ENCODE data around the gene COMMD4.
"Not testable (repeated sequence)": the region's sequence is repeated elsewhere in the genome, so short reads cannot be mapped to it uniquely, and the experiment has no call there.

The COMMD4 gene

GRCh38 chr15:75332093-75332492 is 3.8 kb upstream of the COMMD4 start:
- not testable (repeated sequence) for DNase-seq (ENCODE audit: low read depth in 3 of 3)

DNA sequence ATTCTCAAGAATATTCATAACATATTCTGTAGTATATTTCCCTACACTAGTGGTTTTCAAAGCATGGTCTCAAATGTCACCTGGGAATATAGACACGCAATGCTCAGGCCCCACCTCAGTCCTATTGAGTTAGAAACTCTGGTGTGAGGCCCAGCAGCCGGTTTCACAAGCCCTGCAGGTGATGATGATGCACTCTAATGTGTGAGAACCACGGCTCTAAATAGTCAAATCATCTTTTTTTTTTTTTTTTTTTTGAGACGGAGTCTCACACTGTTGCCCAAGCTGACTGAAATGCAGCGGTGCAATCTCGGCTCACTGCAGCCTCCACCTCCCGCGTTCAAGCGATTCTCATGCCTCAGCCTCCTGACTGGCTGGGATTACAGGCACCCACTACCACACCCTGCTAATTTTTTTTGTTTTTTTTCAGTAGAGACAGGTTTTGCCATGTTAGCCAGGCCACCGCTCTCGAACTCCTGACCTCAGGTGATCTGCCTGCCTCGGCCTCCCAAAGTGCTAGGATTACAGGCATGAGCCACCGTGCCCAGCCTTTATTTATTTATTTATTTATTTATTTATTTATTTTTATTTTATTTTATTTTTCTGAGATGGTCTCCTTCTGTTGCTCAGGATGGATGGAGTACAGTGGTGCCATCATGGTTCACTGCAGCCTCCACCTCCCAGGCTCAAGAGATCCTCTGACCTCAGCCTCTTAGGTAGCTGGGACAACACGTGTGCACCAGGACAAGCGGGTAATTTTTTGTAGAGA is 2.0 kb upstream of the COMMD4 start:
- not testable (repeated sequence) for DNase-seq (ENCODE audit: low read depth in 3 of 3)

- DNase-seq (ENCODE audit: low read depth in 3 of 3): no peak
These were observed 554 bp upstream of the COMMD4 start for GRCh38 chr15:75335313-75335704.

DNA sequence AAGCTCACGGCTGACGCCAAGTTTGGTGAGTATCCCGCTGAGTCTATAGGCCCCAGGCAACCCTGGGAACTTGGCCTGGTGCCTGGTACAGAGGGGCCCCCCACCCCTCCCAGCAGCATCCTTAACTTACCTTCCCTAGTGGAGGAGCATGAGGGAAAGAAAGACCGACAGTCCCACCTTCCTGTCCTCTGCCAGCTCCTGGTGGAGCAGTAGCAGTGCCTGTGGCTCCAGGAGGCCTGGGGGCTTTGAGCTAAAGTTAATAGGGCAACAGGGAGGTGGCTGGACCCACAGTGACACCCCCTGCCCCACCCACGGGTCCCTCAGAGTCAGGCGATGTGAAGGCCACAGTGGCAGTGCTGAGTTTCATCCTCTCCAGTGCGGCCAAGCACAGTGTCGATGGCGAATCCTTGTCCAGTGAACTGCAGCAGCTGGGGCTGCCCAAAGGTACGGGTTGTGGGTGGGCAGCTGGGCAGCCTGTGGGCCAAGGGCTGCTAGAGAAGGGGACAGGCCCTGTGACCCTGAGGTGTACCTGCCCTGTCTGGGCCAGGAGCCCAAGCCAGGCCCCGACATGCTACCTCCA is 2.9 kb downstream of the COMMD4 start:
- no peak for DNase-seq (ENCODE audit: low read depth in 3 of 3)

GRCh38 chr15:75339531-75340240 is 3.8 kb downstream of the COMMD4 start:
- no peak for DNase-seq (ENCODE audit: low read depth in 3 of 3)

DNA sequence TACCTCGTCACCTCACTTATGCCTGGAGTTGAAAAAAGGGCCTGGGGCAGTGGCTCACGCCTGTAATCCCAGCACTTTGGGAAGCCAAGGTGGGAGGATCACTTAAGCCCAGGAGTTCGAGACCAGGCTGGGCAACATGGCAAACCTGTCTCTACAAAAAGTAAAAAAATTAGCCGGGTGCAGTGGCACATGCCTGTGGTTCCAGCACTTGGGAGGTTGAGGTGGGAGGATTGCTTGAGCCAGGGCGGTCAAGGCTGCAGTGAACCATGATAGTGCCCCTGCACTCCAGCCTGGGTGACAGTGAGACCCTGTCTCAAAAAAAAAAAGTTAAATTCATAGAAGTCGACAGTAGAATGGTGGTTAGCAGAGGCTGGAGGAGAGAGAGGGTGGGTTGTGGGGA is 6.4 kb downstream of the COMMD4 start:
- DNase-seq (ENCODE audit: low read depth in 3 of 3): no peak

GRCh38 chr15:75343953-75344352 is 8.1 kb downstream of the COMMD4 start:
- DNase-seq (ENCODE audit: low read depth in 3 of 3): not testable (repeated sequence)

DNA sequence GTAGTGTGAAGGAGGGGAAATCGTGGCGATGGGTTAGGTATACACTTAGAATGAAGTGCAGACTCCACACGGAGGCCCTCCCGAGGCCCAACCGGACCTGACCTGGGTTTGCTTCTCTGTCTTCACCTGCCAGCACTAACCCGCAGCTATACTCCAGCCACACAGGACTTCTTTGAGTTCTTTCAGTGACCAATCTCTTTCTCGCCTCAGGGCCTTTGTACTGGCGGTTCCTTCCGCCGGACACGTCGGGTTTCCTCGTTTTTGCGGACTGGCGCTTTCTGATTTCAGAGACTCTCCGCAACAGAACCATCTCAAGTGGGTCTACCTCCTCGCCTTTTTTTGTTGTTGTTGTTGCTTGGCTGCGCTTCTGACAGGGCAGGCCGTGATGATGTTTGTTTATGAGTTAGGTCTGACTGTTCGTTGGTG is 10.9 kb downstream of the COMMD4 start, which contains the start of gene NEIL1:
NEIL1 (plus strand) TSS at position 244 of the 426 bp plus-strand sequence. CDS start 1,867 bp downstream, outside the sequence.
- no peak for DNase-seq (ENCODE audit: low read depth in 3 of 3)

GRCh38 chr15:75347222-75348033 is 11.6 kb downstream of the COMMD4 start:
- DNase-seq (ENCODE audit: low read depth in 3 of 3): peak in 1 of 3 experiments; percentile 55

GRCh38 chr15:75348034-75348561 is 12.2 kb downstream of the COMMD4 start:
- DNase-seq (ENCODE audit: low read depth in 3 of 3): no peak

GRCh38 chr15:75348562-75349350 is 12.9 kb downstream of the COMMD4 start:
- no peak for DNase-seq (ENCODE audit: low read depth in 3 of 3)

DNA sequence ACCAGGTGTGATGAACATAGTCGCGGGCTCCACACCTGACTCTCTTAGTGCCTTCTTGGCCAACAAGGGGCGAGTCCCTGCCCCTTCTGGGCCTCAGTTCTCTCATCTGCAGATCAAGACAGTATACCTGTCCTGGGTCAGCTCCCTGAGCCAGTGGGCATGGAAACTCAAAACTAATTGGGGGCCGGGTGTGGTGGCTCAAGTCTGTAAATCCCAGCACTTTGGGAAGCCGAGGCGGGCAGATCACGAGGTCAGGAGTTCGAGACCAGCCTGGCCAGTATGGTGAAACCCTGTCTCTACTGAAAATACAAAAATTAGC is 13.4 kb downstream of the COMMD4 start:
- not testable (repeated sequence) for DNase-seq (ENCODE audit: low read depth in 3 of 3)

- peak in 2 of 3 experiments; percentile 29 to 72 for DNase-seq (ENCODE audit: low read depth in 3 of 3)
These were observed 14.2 kb downstream of the COMMD4 start for GRCh38 chr15:75349851-75350588.

DNA sequence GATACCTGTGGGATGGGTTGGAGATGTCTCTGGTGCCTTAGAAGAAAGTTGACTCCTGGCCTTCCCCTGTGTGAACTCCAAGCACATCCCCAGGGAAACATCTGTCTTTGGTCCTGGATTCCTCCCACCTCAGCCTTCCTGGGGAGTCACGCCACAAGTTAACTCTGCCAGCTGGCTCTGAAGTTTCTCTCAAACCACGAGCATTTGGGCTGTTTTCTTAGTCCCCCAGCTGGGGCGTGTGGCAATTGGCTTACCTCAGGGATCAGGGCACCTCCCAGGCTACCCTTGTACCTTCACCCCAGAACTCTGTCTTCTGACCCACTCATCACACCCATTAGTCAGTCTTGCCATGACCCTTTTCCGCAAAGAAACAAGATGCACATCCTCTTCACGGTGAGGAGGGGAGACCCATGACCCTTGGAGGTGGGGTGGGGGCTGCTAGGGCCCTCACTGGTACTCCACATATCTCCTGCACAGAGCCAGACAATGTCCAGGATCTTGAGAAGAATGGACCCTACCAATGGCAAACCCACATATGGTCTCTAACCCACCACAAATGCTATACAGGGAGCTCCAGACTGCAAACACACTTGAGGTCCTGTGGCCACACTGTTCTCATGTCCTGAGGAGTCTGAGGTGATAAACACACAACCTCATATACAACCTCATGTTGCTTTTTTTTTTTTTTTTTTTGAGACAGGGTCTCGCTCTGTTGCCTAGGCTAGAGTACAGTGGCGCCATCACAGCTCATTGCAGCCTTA is 14.9 kb downstream of the COMMD4 start:
- no peak for DNase-seq (ENCODE audit: low read depth in 3 of 3)

- DNase-seq (ENCODE audit: low read depth in 3 of 3): no peak
These were observed 16.6 kb downstream of the COMMD4 start for GRCh38 chr15:75352186-75353080.

GRCh38 chr15:75353604-75354003 is 17.7 kb downstream of the COMMD4 start:
- DNase-seq (ENCODE audit: low read depth in 3 of 3): no peak

GRCh38 chr15:75354454-75354853 is 18.6 kb downstream of the COMMD4 start:
- no peak for DNase-seq (ENCODE audit: low read depth in 3 of 3)

DNA sequence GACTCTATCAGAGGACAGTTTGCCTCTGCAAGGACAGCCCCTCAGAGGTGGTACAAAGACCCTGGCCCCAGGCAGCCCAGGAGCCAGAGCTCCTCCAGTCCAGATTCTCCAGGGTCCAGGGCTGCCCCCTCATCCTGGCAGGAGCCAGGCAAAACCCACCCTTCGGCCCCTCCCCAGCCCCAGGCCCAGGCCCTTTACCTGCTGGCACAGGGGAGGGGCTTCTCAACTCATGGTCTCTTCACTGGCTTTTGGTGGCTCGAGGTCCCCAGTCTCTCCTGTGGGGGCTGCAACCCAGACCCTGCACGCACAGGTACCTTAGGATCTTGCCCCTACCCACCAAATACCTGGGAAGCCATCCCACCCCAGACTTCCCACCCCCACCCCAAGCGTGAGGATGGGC is 19.5 kb downstream of the COMMD4 start:
- no peak for DNase-seq (ENCODE audit: low read depth in 3 of 3)

Measured in stimulated activated CD4-positive, alpha-beta T cell treated with anti-CD3 and anti-CD28 coated beads, TNF-alpha, amount 100 ng/mL, for 24 hours (primary cell).